HCT116 (cell line): ENCODE data around the gene MMP23B. TPM values are rescaled to one million over a fixed set of nuclear protein-coding genes. Genes with fewer than 3 reads are reported as not detected.

Source experiments
- ATAC-seq: fragments of 200-7000 bp; cut with Tn5 transposase; 2 replicates; pipeline ENCODE4 v1.9.1; 2020; ENCODE audit warnings: mild to moderate bottlenecking, moderate library complexity
- BruUV-seq: library from RNA; stranded (reverse); fragments of 400-500 nt; replicated peaks from 2 replicates; lab custom pipeline; 2021; lab: Mats Ljungman, UMichigan
- CTCF ChIA-PET: fragments of 300-600 bp; sonication (Branson Sonifier 250); formaldehyde crosslinking; loops from one replicate; lab custom pipeline; 2021; ENCODE audit warnings: antibody characterized with exemption; lab: Charles Lee
- POLR2A ChIA-PET: fragments of 300-600, 350-600 bp; sonication (Branson Sonifier 250); formaldehyde crosslinking; loops from one replicate; lab custom pipeline; 2021; ENCODE audit warnings: antibody characterized with exemption; lab: Charles Lee
- RAD21 ChIA-PET, 2 experiments: fragments of 300-600 bp; sonication (Branson Sonifier 250); formaldehyde crosslinking; loops; one replicate each; lab custom pipeline; 2023; ENCODE audit warnings: low total read pairs in 2 of 2; ENCODE audit not compliant: uncharacterized antibody in 2 of 2, unreplicated experiment in 2 of 2, low non-redundant PET in 1 of 2; lab: Charles Lee
- DNase-seq: peaks from one replicate; pipeline ENCODE4 v3.0.0-alpha.2; 2010; ENCODE audit warnings: low read depth, low spot score
- H2AFZ ChIP-seq: fragments of 200-600 bp; shearing (Covaris generic), sonication (generic); 2 replicates; pipeline ENCODE4 v1.6.1; 2017; ENCODE audit warnings: low read depth, mixed run types, mixed read lengths, antibody characterized with exemption, low read length; ENCODE audit not compliant: poor library complexity, severe bottlenecking
- H3K27ac ChIP-seq: 2 replicates; pipeline ENCODE4 v1.5.1; 2012; ENCODE audit warnings: low read depth, low read length
- H3K27me3 ChIP-seq: fragments of 200-600 bp; sonication (generic); 2 replicates; pipeline ENCODE4 v1.6.1; 2016; ENCODE audit warnings: mixed run types, low read length, mixed read lengths; ENCODE audit not compliant: insufficient read depth
- H3K36me3 ChIP-seq, 2 experiments: fragments of 200-500 bp in 1 of 2; fragments of 200-600 bp in 1 of 2; sonication (Bioruptor generic) in 1 of 2; sonication (generic) in 1 of 2; 2 replicates each; pipeline versions ENCODE4 v1.5.1 to v1.6.1; 2014 to 2016; ENCODE audit warnings: low read length in 2 of 2, inconsistent platforms in 1 of 2, mixed read lengths in 1 of 2, mixed run types in 1 of 2; ENCODE audit not compliant: insufficient read depth in 2 of 2, control insufficient read depth in 1 of 2
- H3K4me1 ChIP-seq, 2 experiments: fragments of 200-600 bp in 1 of 2; sonication (generic) in 1 of 2; 2 replicates each; pipeline versions ENCODE4 v1.5.1 to v1.6.1; 2012 to 2017; ENCODE audit warnings: low read length in 2 of 2, inconsistent platforms in 1 of 2, mild to moderate bottlenecking in 1 of 2, mixed read lengths in 1 of 2, mixed run types in 1 of 2, moderate library complexity in 1 of 2; ENCODE audit not compliant: insufficient read depth in 2 of 2, control insufficient read depth in 1 of 2
- H3K4me2 ChIP-seq: fragments of 200-600 bp; sonication (generic); 2 replicates; pipeline ENCODE4 v1.6.1; 2017; ENCODE audit warnings: mixed run types, low read length, mixed read lengths
- H3K4me3 ChIP-seq, 2 experiments: fragments of 200-600 bp in 1 of 2; sonication (generic) in 1 of 2; replicated peaks in 1 of 2; 2 replicates each; pipeline ENCODE4 v1.5.1; 2011 to 2016; ENCODE audit warnings: low read length in 2 of 2, control low read depth in 1 of 2, low read depth in 1 of 2, mild to moderate bottlenecking in 1 of 2, mixed read lengths in 1 of 2, mixed run types in 1 of 2
- H3K79me2 ChIP-seq: fragments of 200-600 bp; sonication (generic); 2 replicates; pipeline ENCODE4 v1.6.1; 2017; ENCODE audit warnings: mild to moderate bottlenecking, mixed run types, low read length, moderate library complexity, mixed read lengths; ENCODE audit not compliant: insufficient read depth
- H3K9ac ChIP-seq: fragments of 200-600 bp; sonication (generic); 2 replicates; pipeline ENCODE4 v1.6.1; 2016; ENCODE audit warnings: low read length, mixed read lengths
- H3K9me2 ChIP-seq: fragments of 200-600 bp; sonication (generic), shearing (Covaris generic); 2 replicates; pipeline ENCODE4 v1.6.1; 2017; ENCODE audit warnings: mixed run types, mild to moderate bottlenecking, moderate library complexity; ENCODE audit not compliant: insufficient read depth
- H3K9me3 ChIP-seq, 2 experiments: fragments of 200-500 bp in 1 of 2; fragments of 200-600 bp in 1 of 2; sonication (Bioruptor generic) in 1 of 2; sonication (generic) in 1 of 2; 2 replicates each; pipeline ENCODE4 v1.6.1; 2014 to 2017; ENCODE audit warnings: low read length in 2 of 2, mixed read lengths in 2 of 2, inconsistent platforms in 1 of 2, low read depth in 1 of 2, mild to moderate bottlenecking in 1 of 2, mixed run types in 1 of 2, moderate library complexity in 1 of 2; ENCODE audit not compliant: control insufficient read depth in 1 of 2, insufficient read depth in 1 of 2
- H4K20me1 ChIP-seq: fragments of 200-600 bp; sonication (generic), shearing (Covaris generic); 2 replicates; pipeline ENCODE4 v1.6.1; 2017; ENCODE audit warnings: mixed run types, mild to moderate bottlenecking, moderate library complexity; ENCODE audit not compliant: insufficient read depth
- CEBPB ChIP-seq: IDR thresholded peaks from 2 replicates; pipeline ENCODE4 v1.6.1; 2012; ENCODE audit warnings: low read depth
- MAX ChIP-seq: IDR thresholded peaks from 2 replicates; pipeline ENCODE4 v1.6.1; 2012
- RAD21 ChIP-seq: IDR thresholded peaks from 2 replicates; pipeline ENCODE4 v1.6.1; 2012; ENCODE audit warnings: low read depth, mild to moderate bottlenecking
- TCF7L2 ChIP-seq: IDR thresholded peaks from 2 replicates; pipeline ENCODE4 v1.7.0; 2011; ENCODE audit warnings: borderline replicate concordance, inconsistent platforms; ENCODE audit not compliant: insufficient read depth, insufficient read length; ENCODE audit errors: extremely low read depth
- ZBTB33 ChIP-seq: IDR thresholded peaks from 2 replicates; pipeline ENCODE4 v1.6.1; 2011; ENCODE audit warnings: mild to moderate bottlenecking, low read length, moderate library complexity; ENCODE audit not compliant: insufficient replicate concordance; ENCODE audit errors: extremely low read depth
- intact Hi-C: fragments of 100-400 bp; cut with micrococcal nuclease; formaldehyde crosslinking; loops from 2 replicates; pipeline ENCODE4 v1.10.0; 2022
- total RNA-seq: library from RNA; stranded (reverse); gene quantifications from one replicate; pipeline ENCODE4 v1.2.1, GENCODE V29; 2021; ENCODE audit not compliant: unreplicated experiment

The MMP23B gene
- total RNA-seq, 1 experiment from 2014 or later, result 8.7 TPM

GRCh38 chr1:1618396-1619068 lies 13.4 kb upstream of the MMP23B start:
- peaks cover 9% of the 10 kb centered on the region; the same call in 1 of the 2 replicates for H3K79me2 ChIP-seq
- H3K36me3 ChIP-seq, result peaks cover 0 to 3% of the 10 kb centered on the region in 2 experiments; a peak in 1 of 4 replicates
- H3K9me3 ChIP-seq, result no peaks in the 10 kb centered on the region
- intact Hi-C loops, result loop anchor here (10.0 kb wide), 1 partner anchor 274 kb away; the partner anchor contains the start of gene DVL1
- H3K9me2 ChIP-seq, result no peaks in the 10 kb centered on the region
- POLR2A ChIA-PET, result interaction anchor here (2.2 kb wide), 1 partner anchor 10 kb away, joined by 6 read pairs; no protein-coding TSS in a partner anchor
- no TSS peak for BruUV-seq
- RAD21 ChIA-PET, result no interaction called here
- H3K27me3 ChIP-seq, result no peaks in the 10 kb centered on the region
- no peak for DNase-seq
- CTCF ChIA-PET, result interaction anchor here (2.1 kb wide), 1 partner anchor 10 kb away, joined by 5 read pairs; no protein-coding TSS in a partner anchor
- ATAC-seq, result no peak
- no peak overlapping the region for H3K4me2 ChIP-seq
- 0 out of 2 replicates have a peak, but pooled peaks cover 3% of the 10 kb centered on the region for H4K20me1 ChIP-seq
- H2AFZ ChIP-seq, result no peak overlapping the region
- no peak for TF ChIP-seq CEBPB
- no peak for TF ChIP-seq RAD21
- TF ChIP-seq TCF7L2, result no peak
- TF ChIP-seq MAX, result no peak
- TF ChIP-seq ZBTB33, result no peak
- TF ChIP-seq, all 23 proteins: peak for 0
- Histone ChIP-seq H3K27ac (no peak overlapping the region), H3K4me3 (no peak overlapping the region), H3K9ac (no peak overlapping the region), H3K4me1 (peaks cover 11 to 29% of the 10 kb centered on the region in 2 experiments; a peak in 3 of 4 replicates)
